Esophagus muscularis mucosa (tissue), 4 donors: ENCODE results near the gene PRKD2. TPM values are rescaled to one million over a fixed set of nuclear protein-coding genes. Genes with fewer than 3 reads are reported as not detected.

Source experiments
- DNase-seq: peaks from one replicate; pipeline ENCODE4 v3.0.0-alpha.2; 2017; ENCODE audit errors: extremely low spot score
- H3K27ac ChIP-seq, 4 donors: fragments of 200-600 bp; sonication (generic); replicated peaks in 1 of 4; 1 replicate in 3 of 4; 2 replicates in 1 of 4; pipeline ENCODE4 v1.5.1; 2016 to 2019; ENCODE audit warnings: mild to moderate bottlenecking in 1 of 4
- H3K27me3 ChIP-seq, 4 donors: fragments of 200-600 bp; sonication (generic); one replicate each; pipeline versions ENCODE4 v1.5.1 to v1.6.0; 2016 to 2019
- H3K36me3 ChIP-seq, 4 donors: fragments of 200-600 bp; sonication (generic); one replicate each; pipeline ENCODE4 v1.5.1; 2016 to 2019
- H3K4me1 ChIP-seq, 4 donors: fragments of 200-600 bp; sonication (generic); one replicate each; pipeline ENCODE4 v1.5.1; 2016 to 2019
- H3K4me3 ChIP-seq, 4 donors: fragments of 200-600 bp; sonication (generic); 1 replicate in 2 of 4; 2 replicates in 2 of 4; pipeline ENCODE4 v1.5.1; 2016 to 2019; ENCODE audit warnings: mild to moderate bottlenecking in 4 of 4, moderate library complexity in 1 of 4
- H3K9me3 ChIP-seq, 4 donors: fragments of 200-600 bp; sonication (generic); 1 replicate in 3 of 4; 2 replicates in 1 of 4; pipeline ENCODE4 v1.5.1; 2016 to 2019
- CTCF ChIP-seq, 3 experiments: fragments of 200-600 bp in 2 of 3; fragments of 450-650 bp in 1 of 3; sonication (generic) in 2 of 3; IDR thresholded peaks; one replicate each; pipeline ENCODE4 v1.5.1; 2017 to 2019; ENCODE audit warnings: antibody characterized with exemption in 3 of 3, mild to moderate bottlenecking in 2 of 3, moderate library complexity in 1 of 3
- EP300 ChIP-seq: sonication (generic); formaldehyde crosslinking; IDR thresholded peaks from one replicate; pipeline ENCODE4 v1.6.1; 2017; ENCODE audit warnings: antibody characterized with exemption
- POLR2A ChIP-seq: fragments of 450-650 bp; IDR thresholded peaks from one replicate; pipeline ENCODE4 v1.6.1; 2017; ENCODE audit warnings: antibody characterized with exemption, moderate library complexity, mild to moderate bottlenecking, low read depth
- POLR2AphosphoS5 ChIP-seq, 2 donors: sonication (generic); formaldehyde crosslinking; IDR thresholded peaks; one replicate each; pipeline ENCODE4 v1.6.1; 2017; ENCODE audit warnings: antibody characterized with exemption in 2 of 2
- WGBS: methylation state at CpG from one replicate; pipeline ENCODE4 v1.1.5; 2018; 5-methylcytosine and 5-hydroxymethylcytosine counted together
- intact Hi-C: fragments of 100-400 bp; cut with DNase I; formaldehyde crosslinking; loops from one replicate; pipeline ENCODE4 v1.15.1; 2023
- total RNA-seq, 4 donors: library from RNA; depleted of rRNA; stranded (reverse); fragments of >200 nt; gene quantifications; one replicate each; pipeline versions ENCODE4 v1.1.0 to v1.2.1, GENCODE V29; 2016

The PRKD2 gene
- total RNA-seq, 4 donors from 2014 or later: 12.8 to 33.3 (median 22.4) TPM

DNA sequence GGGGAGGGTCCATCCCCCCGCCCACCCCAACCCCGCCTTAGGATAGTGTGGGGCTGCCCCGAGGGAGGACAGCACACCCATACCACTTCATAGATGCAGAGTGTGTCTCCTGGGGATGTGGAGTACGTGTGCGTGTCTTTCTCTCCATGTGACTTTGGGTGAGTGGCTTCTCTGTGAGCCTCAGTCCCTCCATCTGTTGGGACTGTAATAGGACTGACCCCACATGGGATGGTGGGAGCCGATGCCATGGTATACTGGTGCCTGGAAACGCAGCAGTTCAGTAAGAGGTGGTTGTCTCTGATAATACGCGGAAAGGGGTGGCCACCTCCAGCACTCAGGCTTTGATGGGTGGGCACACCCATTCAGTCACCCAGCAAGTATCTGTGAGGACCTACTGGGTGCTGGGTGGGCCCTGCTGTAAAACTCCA, 816 bp upstream of the PRKD2 start:
- 20% methylated on average over 7 of the region's 9 CpGs for WGBS
- Histone ChIP-seq H3K36me3 (peaks cover 21 to 35% (median 32%) of the 10 kb centered on the region in 4 donors), H3K4me1 (peaks cover 28 to 59% (median 47%) of the 10 kb centered on the region in 4 donors), H3K9me3 (no peaks in the 10 kb centered on the region), H3K4me3 (peak overlapping the region; percentile 67 to 95 (median 76)), H3K27ac (peak overlapping the region; percentile 85 to 93 (median 88)), H3K27me3 (no peaks in the 10 kb centered on the region)
- no peak for TF ChIP-seq POLR2A
- TF ChIP-seq CTCF (IDR thresholded peaks at IDR 0.05): no peak
- TF ChIP-seq EP300: no peak
- no peak for TF ChIP-seq POLR2AphosphoS5 (IDR thresholded peaks at IDR 0.05)
- no peak for DNase-seq
- intact Hi-C loops: no loop called here

GRCh38 chr19:46716672-46717033, 261 bp downstream of the PRKD2 start:
- no peak for DNase-seq
- intact Hi-C loops: no loop called here
- Histone ChIP-seq H3K4me1 (peaks cover 28 to 57% (median 47%) of the 10 kb centered on the region in 4 donors), H3K36me3 (peaks cover 10 to 27% (median 23%) of the 10 kb centered on the region in 4 donors), H3K27me3 (no peaks in the 10 kb centered on the region), H3K4me3 (peak overlapping the region; percentile 67 to 95 (median 76)), H3K27ac (peak overlapping the region; percentile 85 to 93 (median 88)), H3K9me3 (no peaks in the 10 kb centered on the region)
- no peak for TF ChIP-seq EP300
- no peak for TF ChIP-seq POLR2AphosphoS5 (IDR thresholded peaks at IDR 0.05)
- TF ChIP-seq CTCF (IDR thresholded peaks at IDR 0.05): no peak
- TF ChIP-seq POLR2A: no peak
- 1% methylated on average over 18 of the region's 20 CpGs for WGBS

- Histone ChIP-seq H3K27ac (peak overlapping the region; percentile 85 to 93 (median 88)), H3K4me1 (peaks cover 28 to 57% (median 47%) of the 10 kb centered on the region in 4 donors), H3K9me3 (no peaks in the 10 kb centered on the region), H3K36me3 (peaks cover 9 to 25% (median 21%) of the 10 kb centered on the region in 4 donors), H3K27me3 (no peaks in the 10 kb centered on the region), H3K4me3 (peak overlapping the region; percentile 67 to 95 (median 76))
- intact Hi-C loops: no loop called here
- WGBS: under 1% methylated on average over 22 of the region's 42 CpGs
- no peak for DNase-seq
- TF ChIP-seq CTCF (IDR thresholded peaks at IDR 0.05): no peak
- TF ChIP-seq POLR2AphosphoS5 (IDR thresholded peaks at IDR 0.05): no peak
- no peak for TF ChIP-seq EP300
- TF ChIP-seq POLR2A: no peak
Measured at GRCh38 chr19:46715975-46716671, 791 bp downstream of the PRKD2 start.

DNA sequence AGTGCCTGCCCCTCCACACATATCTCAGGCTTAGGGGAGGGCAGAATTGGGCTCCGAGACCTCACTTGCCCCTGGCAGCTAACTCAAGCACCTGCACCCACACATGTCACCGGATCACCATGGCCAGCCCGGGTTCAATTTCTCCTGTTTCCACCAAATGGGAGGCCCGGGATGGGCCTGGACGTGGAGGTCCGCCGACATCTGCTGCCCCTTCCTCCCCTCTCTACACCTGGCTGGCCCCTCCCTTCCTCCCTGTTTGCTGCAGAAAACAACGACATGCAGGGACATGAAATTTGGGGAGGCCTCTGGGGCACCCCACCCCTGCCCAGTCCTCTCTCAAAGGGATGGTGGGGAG, 1.3 kb downstream of the PRKD2 start:
- no peak for DNase-seq
- Histone ChIP-seq H3K27ac (peak overlapping the region; percentile 85 to 93 (median 88)), H3K36me3 (peaks cover 7 to 25% (median 21%) of the 10 kb centered on the region in 4 donors), H3K9me3 (no peaks in the 10 kb centered on the region), H3K4me1 (peaks cover 28 to 57% (median 47%) of the 10 kb centered on the region in 4 donors), H3K4me3 (peak overlapping the region; percentile 67 to 95 (median 76)), H3K27me3 (no peaks in the 10 kb centered on the region)
- intact Hi-C loops: no loop called here
- WGBS: 32% methylated on average over 7 of the region's 8 CpGs
- TF ChIP-seq EP300 (no peak), POLR2A (no peak)

- intact Hi-C loops: no loop called here
- DNase-seq: no peak
- TF ChIP-seq EP300: no peak
- no peak for TF ChIP-seq POLR2A
- TF ChIP-seq CTCF (IDR thresholded peaks at IDR 0.05): no peak
- no peak for TF ChIP-seq POLR2AphosphoS5 (IDR thresholded peaks at IDR 0.05)
- H3K36me3 ChIP-seq: peaks cover 0 to 25% (median 21%) of the 10 kb centered on the region in 4 donors
- H3K9me3 ChIP-seq: no peaks in the 10 kb centered on the region
- 9% methylated on average over 12 of the region's 12 CpGs for WGBS
- peak overlapping the region; percentile 67 to 95 (median 76) for H3K4me3 ChIP-seq
- H3K4me1 ChIP-seq: peaks cover 28 to 52% (median 44%) of the 10 kb centered on the region in 4 donors
- H3K27ac ChIP-seq: peak overlapping the region; percentile 85 to 93 (median 88)
- H3K27me3 ChIP-seq: no peaks in the 10 kb centered on the region
Measured at GRCh38 chr19:46714444-46715106, 2.3 kb downstream of the PRKD2 start.
